Lower lobe of right lung (tissue), 2 donors: Measurements from ENCODE around the gene ZNF639. TPM values are rescaled to one million over a fixed set of nuclear protein-coding genes. Genes with fewer than 3 reads are reported as not detected.

ENCODE experiments used
- ATAC-seq, 2 donors: fragments of 200-7000 bp; cut with Tn5 transposase; one replicate each; pipeline ENCODE4 v1.9.1; 2020 to 2022; ENCODE audit warnings: mild to moderate bottlenecking in 2 of 2, moderate library complexity in 2 of 2
- DNase-seq: peaks from one replicate; pipeline ENCODE4 v3.0.0-alpha.2; 2020
- H3K27ac ChIP-seq: fragments of 200-600 bp; one replicate; pipeline ENCODE4 v1.8.0; 2022
- H3K27me3 ChIP-seq: fragments of 200-600 bp; one replicate; pipeline ENCODE4 v1.8.0; 2022; ENCODE audit warnings: low read depth
- H3K36me3 ChIP-seq: fragments of 200-600 bp; one replicate; pipeline ENCODE4 v1.8.0; 2022; ENCODE audit warnings: mild to moderate bottlenecking
- H3K4me1 ChIP-seq: fragments of 200-600 bp; one replicate; pipeline ENCODE4 v1.8.0; 2022
- H3K4me3 ChIP-seq: fragments of 200-600 bp; one replicate; pipeline ENCODE4 v1.8.0; 2022; ENCODE audit warnings: mild to moderate bottlenecking
- H3K9me3 ChIP-seq: fragments of 200-600 bp; one replicate; pipeline ENCODE4 v1.8.0; 2022
- CTCF ChIP-seq: fragments of 200-600 bp; IDR thresholded peaks from one replicate; pipeline ENCODE4 v1.8.0; 2022; ENCODE audit warnings: antibody characterized with exemption, mild to moderate bottlenecking
- intact Hi-C: fragments of 100-400 bp; cut with DNase I; formaldehyde crosslinking; loops from one replicate; pipeline ENCODE4 v1.11.0; 2022
- total RNA-seq: library from RNA; stranded (reverse); fragmentation: NEBNext Ultra II Directional; extraction: Animal tissue kit (Norgen Biotek cat#: 25700); gene quantifications from one replicate; pipeline ENCODE4 v1.2.1, GENCODE V29; 2021
- donor health status: DM: no; HTN: yes; CAD: no; lungs with severe emphysema.

The ZNF639 gene
- total RNA-seq, 1 donor from 2014 or later, result 26.2 TPM

GRCh38 chr3:179332240-179332639 is 9.4 kb downstream of the ZNF639 start:
- Histone ChIP-seq H3K4me3 (no peak overlapping the region), H3K9me3 (no peaks in the 10 kb centered on the region), H3K36me3 (peaks cover 97% of the 10 kb centered on the region), H3K27me3 (no peaks in the 10 kb centered on the region), H3K4me1 (no peaks in the 10 kb centered on the region), H3K27ac (no peak overlapping the region)
- ATAC-seq (no peak), DNase-seq (no peak)
- intact Hi-C loops, result no loop called here
- TF ChIP-seq CTCF, result no peak

GRCh38 chr3:179333084-179333483 is 10.3 kb downstream of the ZNF639 start:
- H3K27me3 ChIP-seq, result no peaks in the 10 kb centered on the region

GRCh38 chr3:179336345-179336929 is 13.6 kb downstream of the ZNF639 start:
- no peak for DNase-seq
- intact Hi-C loops, result no loop called here
- peaks cover 58% of the 10 kb centered on the region for H3K36me3 ChIP-seq
- H3K4me1 ChIP-seq, result no peaks in the 10 kb centered on the region
- H3K9me3 ChIP-seq, result no peaks in the 10 kb centered on the region
- H3K27me3 ChIP-seq, result no peaks in the 10 kb centered on the region
- H3K4me3 ChIP-seq, result no peak overlapping the region
- no peak overlapping the region for H3K27ac ChIP-seq
- peak in 1 of 2 donors; percentile 54 for ATAC-seq
- no peak for TF ChIP-seq CTCF

More at GRCh38 chr3:179333084-179333483, 10.3 kb downstream of the ZNF639 start:
- TF ChIP-seq CTCF, result no peak
- Histone ChIP-seq H3K4me3 (no peak overlapping the region), H3K36me3 (peaks cover 91% of the 10 kb centered on the region), H3K9me3 (no peaks in the 10 kb centered on the region), H3K27ac (no peak overlapping the region), H3K4me1 (no peaks in the 10 kb centered on the region)
- ATAC-seq, result no peak
- no peak for DNase-seq
- intact Hi-C loops, result no loop called here

- no peak for TF ChIP-seq CTCF
- peaks cover 28% of the 10 kb centered on the region for H3K36me3 ChIP-seq
- peak; percentile 99 to 100 for ATAC-seq
- peak within 1 kb of the TSS; percentile 90 for H3K4me3 ChIP-seq
- H3K27me3 ChIP-seq, result no peaks in the 10 kb centered on the region
- intact Hi-C loops, result no loop called here
- H3K9me3 ChIP-seq, result no peaks in the 10 kb centered on the region
- H3K27ac ChIP-seq, result peak within 1 kb of the TSS; percentile 82
- peaks cover 17% of the 10 kb centered on the region for H3K4me1 ChIP-seq
- DNase-seq, result peak; percentile 96
These were observed 24.7 kb downstream of the ZNF639 start, which contains the start of gene MFN1 for GRCh38 chr3:179347345-179348194. TSS of gene MFN1 (plus strand) at chr3:179347709. CDS start at chr3:179348852, 1,143 bp downstream.

- intact Hi-C loops, result no loop called here
- peaks cover 17% of the 10 kb centered on the region for H3K4me1 ChIP-seq
- H3K4me3 ChIP-seq, result peak overlapping the region; percentile 90
- peak overlapping the region; percentile 82 for H3K27ac ChIP-seq
- H3K36me3 ChIP-seq, result peaks cover 37% of the 10 kb centered on the region
- DNase-seq (no peak), ATAC-seq (peak; percentile 49 to 60)
- no peaks in the 10 kb centered on the region for H3K9me3 ChIP-seq
- TF ChIP-seq CTCF, result no peak
- H3K27me3 ChIP-seq, result no peaks in the 10 kb centered on the region
These were observed 25.6 kb downstream of the ZNF639 start for GRCh38 chr3:179348325-179349013.
